Progenitor cell of endocrine pancreas (in vitro differentiated cells): ENCODE measurements around the gene ACTN4. TPM values are rescaled to one million over a fixed set of nuclear protein-coding genes. Genes with fewer than 3 reads are reported as not detected.
A peak's percentile ranks its signal among the peaks of the same experiment; 100 is the strongest.

Experiments used
- DNase-seq: peaks from one replicate; pipeline ENCODE4 v3.0.0; 2021; ENCODE audit warnings: low spot score; ENCODE audit not compliant: unreplicated experiment
- H3K27ac Mint-ChIP-seq: 2 replicates; pipeline ENCODE4 v1.8.0; 2021; ENCODE audit warnings: mild to moderate bottlenecking, moderate library complexity, mixed read lengths
- H3K27me3 Mint-ChIP-seq: 2 replicates; pipeline ENCODE4 v1.8.0; 2021; ENCODE audit warnings: mixed read lengths
- H3K36me3 Mint-ChIP-seq: 2 replicates; pipeline ENCODE4 v1.8.0; 2022; ENCODE audit warnings: mixed read lengths; ENCODE audit not compliant: insufficient read depth
- H3K4me1 Mint-ChIP-seq: 2 replicates; pipeline ENCODE4 v1.8.0; 2021; ENCODE audit warnings: low read depth, mixed read lengths
- H3K4me3 Mint-ChIP-seq: 2 replicates; pipeline ENCODE4 v1.8.0; 2021; ENCODE audit warnings: low read depth, mild to moderate bottlenecking, moderate library complexity, mixed read lengths
- H3K9me3 Mint-ChIP-seq: 2 replicates; pipeline ENCODE4 v1.8.0; 2021; ENCODE audit warnings: low read depth, mixed read lengths
- total RNA-seq: library from RNA; stranded (reverse); gene quantifications from 2 replicates; pipeline ENCODE4 v1.2.1, GENCODE V29; 2021
- TF ChIP-seq, protein P1 (sequence below): fragments of 200-600 bp; sonication (generic); IDR thresholded peaks from one replicate; pipeline ENCODE4 v1.5.0; 2021; ENCODE audit warnings: antibody characterized with exemption, mild to moderate bottlenecking; ENCODE audit not compliant: unreplicated experiment

ACTN4 gene
- total RNA-seq, 1 donor from 2014 or later, result 639 TPM

DNA sequence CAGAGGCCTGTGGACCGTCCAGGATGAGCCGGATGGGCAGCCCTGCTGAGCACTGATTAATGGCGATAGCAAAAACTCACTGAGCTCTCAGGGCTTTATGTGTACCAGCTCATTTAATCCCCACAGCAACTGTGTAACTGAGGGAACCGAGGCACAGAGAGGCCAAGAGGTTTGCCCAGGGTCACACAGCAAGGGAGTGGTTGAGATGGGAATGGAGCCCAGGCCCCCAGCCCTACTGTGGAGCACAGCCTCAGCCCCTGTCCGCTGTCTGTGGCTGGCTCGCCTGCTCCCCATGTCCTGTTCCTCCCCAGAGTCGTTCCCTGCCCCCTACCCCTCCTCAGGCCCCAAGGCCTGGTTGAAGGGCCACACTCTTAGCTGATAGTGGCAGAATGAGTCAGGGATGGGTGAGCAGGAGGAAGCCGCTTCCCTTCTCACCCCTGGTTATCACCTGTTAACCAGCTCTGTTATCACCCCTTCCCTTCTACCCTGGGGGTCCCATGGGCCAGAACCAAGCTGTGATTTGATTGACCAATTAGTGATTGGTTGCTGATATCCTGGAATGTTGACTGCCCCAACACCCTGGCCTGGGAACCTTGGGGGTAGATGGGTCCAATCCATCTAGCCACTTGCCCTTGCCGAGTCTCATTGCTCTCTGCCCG is 75.6 kb downstream of the ACTN4 start:
- Mint-ChIP-seq H3K36me3 (peaks cover 12% of the 10 kb centered on the region), H3K4me1 (peaks cover 28% of the 10 kb centered on the region), H3K4me3 (no peak overlapping the region), H3K27ac (peak overlapping the region; percentile 98), H3K27me3 (no peaks in the 10 kb centered on the region), H3K9me3 (no peaks in the 10 kb centered on the region)
- no peak for DNase-seq
- TF ChIP-seq, protein P1, sequence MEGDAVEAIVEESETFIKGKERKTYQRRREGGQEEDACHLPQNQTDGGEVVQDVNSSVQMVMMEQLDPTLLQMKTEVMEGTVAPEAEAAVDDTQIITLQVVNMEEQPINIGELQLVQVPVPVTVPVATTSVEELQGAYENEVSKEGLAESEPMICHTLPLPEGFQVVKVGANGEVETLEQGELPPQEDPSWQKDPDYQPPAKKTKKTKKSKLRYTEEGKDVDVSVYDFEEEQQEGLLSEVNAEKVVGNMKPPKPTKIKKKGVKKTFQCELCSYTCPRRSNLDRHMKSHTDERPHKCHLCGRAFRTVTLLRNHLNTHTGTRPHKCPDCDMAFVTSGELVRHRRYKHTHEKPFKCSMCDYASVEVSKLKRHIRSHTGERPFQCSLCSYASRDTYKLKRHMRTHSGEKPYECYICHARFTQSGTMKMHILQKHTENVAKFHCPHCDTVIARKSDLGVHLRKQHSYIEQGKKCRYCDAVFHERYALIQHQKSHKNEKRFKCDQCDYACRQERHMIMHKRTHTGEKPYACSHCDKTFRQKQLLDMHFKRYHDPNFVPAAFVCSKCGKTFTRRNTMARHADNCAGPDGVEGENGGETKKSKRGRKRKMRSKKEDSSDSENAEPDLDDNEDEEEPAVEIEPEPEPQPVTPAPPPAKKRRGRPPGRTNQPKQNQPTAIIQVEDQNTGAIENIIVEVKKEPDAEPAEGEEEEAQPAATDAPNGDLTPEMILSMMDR, result no peak

DNA sequence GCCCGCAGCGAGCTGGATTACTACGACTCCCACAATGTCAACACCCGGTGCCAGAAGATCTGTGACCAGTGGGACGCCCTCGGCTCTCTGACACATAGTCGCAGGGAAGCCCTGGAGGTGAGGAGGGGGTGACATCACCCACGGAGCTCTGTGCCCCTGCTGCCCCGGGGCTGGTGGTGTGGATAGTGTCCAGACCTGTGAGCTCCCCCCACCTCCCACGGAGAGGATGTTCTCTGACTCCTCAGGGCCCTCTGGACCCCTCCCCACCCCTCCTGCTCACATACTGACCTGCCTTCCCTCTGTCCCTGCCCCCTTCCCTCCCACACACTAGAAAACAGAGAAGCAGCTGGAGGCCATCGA is 76.1 kb downstream of the ACTN4 start:
- TF ChIP-seq, protein P1, result no peak
- Mint-ChIP-seq H3K27ac (peak overlapping the region; percentile 91), H3K4me3 (no peak overlapping the region), H3K4me1 (peaks cover 27% of the 10 kb centered on the region), H3K36me3 (peaks cover 12% of the 10 kb centered on the region), H3K27me3 (no peaks in the 10 kb centered on the region), H3K9me3 (no peaks in the 10 kb centered on the region)
- no peak for DNase-seq

DNA sequence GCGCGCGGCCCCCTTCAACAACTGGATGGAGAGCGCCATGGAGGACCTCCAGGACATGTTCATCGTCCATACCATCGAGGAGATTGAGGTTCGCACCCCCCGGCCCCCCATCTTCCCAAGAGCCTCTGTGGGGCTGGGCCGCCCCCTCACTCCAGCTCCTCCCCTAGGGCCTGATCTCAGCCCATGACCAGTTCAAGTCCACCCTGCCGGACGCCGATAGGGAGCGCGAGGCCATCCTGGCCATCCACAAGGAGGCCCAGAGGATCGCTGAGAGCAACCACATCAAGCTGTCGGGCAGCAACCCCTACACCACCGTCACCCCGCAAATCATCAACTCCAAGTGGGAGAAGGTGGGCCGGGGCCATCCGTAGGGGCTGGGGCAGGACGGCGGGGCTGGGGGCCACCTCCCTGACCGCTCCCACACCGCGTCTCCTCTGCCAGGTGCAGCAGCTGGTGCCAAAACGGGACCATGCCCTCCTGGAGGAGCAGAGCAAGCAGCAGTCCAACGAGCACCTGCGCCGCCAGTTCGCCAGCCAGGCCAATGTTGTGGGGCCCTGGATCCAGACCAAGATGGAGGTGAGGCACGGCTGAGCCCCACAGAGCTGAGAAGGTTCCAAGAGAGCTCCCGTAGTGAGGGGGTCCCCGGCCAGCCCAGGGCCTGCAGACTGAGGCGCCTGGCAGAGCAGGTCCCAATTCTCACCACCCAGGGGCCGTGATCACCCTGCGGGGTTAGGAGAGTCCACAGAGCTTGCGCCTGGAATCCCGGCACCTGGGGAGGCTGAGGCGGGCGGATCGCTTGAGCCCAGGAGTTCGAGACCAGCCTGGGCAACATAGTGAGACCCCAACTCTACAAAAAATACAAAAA is 76.8 kb downstream of the ACTN4 start:
- Mint-ChIP-seq H3K27ac (peak overlapping the region; percentile 91), H3K4me3 (no peak overlapping the region), H3K9me3 (no peaks in the 10 kb centered on the region), H3K27me3 (no peaks in the 10 kb centered on the region), H3K36me3 (peaks cover 10% of the 10 kb centered on the region), H3K4me1 (peaks cover 22% of the 10 kb centered on the region)
- no peak for DNase-seq
- TF ChIP-seq, protein P1, result no peak

DNA sequence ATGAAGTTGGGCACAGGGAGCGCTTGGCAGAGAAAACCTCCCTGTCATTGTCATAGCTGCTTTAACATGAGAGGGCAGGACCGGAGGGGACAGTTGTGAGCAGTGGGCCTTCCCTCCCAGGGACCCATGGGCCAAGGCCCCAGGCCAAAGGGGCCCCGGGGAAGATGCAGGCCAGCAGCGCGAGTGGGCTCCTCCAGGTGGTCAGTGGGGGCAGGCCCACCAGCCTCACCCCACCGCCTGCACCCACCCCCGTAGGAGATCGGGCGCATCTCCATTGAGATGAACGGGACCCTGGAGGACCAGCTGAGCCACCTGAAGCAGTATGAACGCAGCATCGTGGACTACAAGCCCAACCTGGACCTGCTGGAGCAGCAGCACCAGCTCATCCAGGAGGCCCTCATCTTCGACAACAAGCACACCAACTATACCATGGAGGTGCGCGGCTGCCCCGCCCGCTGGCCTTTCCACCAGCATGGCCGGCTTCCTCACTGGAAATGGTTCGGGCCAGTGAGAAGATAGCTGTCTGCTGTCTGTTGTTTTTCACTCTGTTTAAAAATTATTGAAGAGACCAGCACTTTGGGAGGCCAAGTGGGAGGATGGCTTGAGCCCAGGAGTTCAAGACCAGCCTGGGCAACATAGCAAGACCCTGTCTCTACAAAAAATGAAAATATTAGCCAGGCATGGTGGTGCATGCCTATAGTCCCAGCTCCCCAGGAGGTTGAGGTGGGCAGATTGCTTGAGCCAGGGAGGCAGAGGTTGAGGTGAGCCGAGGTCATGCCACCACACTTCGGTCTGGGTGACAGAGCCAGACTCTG is 78.2 kb downstream of the ACTN4 start:
- DNase-seq, result no peak
- Mint-ChIP-seq H3K36me3 (peaks cover 19% of the 10 kb centered on the region), H3K27ac (peak overlapping the region; percentile 52), H3K9me3 (no peaks in the 10 kb centered on the region), H3K4me3 (no peak overlapping the region), H3K27me3 (no peaks in the 10 kb centered on the region), H3K4me1 (peaks cover 20% of the 10 kb centered on the region)
- TF ChIP-seq, protein P1, result no peak

DNA sequence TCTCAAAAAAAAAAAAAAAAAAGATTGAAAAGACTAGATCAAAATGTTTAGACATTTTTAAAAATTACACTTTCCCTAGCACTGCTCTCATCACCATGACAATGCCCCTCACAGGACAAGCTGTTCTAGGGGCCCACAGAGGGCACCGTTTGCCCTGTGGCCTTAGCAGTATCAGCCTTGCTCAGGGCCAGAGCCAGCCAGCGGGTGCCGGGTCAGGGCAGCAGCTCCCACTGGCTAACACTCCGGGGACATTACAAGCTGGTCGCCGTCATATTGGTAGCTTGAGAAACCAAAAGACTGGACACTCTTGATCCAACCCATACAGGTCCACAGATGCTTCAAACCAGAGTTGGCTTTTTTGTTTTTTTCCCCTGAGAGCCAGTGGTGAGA is 78.8 kb downstream of the ACTN4 start:
- no peak overlapping the region for H3K4me3 Mint-ChIP-seq
- H3K27me3 Mint-ChIP-seq, result no peaks in the 10 kb centered on the region
- H3K4me1 Mint-ChIP-seq, result peaks cover 18% of the 10 kb centered on the region
- no peaks in the 10 kb centered on the region for H3K9me3 Mint-ChIP-seq
- no peak for DNase-seq
- H3K36me3 Mint-ChIP-seq, result peaks cover 19% of the 10 kb centered on the region
- no peak overlapping the region for H3K27ac Mint-ChIP-seq
- TF ChIP-seq, protein P1, result no peak
